GM03348 (cell line): ENCODE results near the gene MMP15.
"Not testable (repeated sequence)": the region's sequence is repeated elsewhere in the genome, so short reads cannot be mapped to it uniquely, and the experiment has no call there.

ENCODE experiments used
- DNase-seq: peaks from one replicate; pipeline ENCODE4 v3.0.0; 2012; ENCODE audit warnings: low spot score

MMP15 gene

DNA sequence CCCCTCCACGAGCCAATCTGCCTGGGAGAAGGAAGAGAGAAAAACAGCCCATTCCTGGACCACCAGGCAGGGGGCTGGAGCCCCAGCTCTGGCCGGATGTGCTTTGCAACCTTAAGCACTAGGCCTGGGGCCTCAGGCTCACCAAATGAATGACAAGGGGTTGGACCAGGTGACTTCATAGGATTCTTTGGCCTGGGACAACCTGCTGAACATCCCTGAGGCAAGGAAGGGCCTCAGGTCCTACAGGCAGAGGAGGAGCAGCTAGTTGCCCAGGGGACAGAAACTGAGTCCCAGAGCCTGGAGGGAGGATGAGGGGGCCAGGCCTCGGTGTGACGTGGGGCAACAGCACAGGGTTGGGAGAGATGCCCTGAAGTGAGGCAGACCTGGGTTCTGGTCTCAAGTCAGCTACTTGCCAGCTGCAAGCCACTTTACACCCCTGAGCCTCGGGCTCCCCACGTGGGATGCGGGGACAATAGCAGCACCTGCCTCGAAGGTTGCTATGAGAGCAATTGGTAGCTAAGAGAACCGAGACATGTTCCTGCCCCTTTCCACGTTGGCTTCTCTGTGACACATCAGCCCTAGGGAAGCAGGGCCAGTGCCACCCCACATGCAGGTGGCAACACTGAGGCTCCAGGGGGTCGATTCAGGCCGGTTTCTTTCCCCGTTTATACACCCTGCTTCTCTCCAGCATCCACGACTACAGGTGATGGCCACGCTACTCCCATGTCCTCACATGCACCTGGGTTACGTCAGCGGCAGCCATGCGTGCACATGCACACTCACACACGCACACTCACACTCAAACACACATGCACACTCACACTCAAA is 61.0 kb downstream of the MMP15 start:
- DNase-seq: no peak

GRCh38 chr16:58087209-58087913 is 61.8 kb downstream of the MMP15 start:
- DNase-seq: no peak

DNA sequence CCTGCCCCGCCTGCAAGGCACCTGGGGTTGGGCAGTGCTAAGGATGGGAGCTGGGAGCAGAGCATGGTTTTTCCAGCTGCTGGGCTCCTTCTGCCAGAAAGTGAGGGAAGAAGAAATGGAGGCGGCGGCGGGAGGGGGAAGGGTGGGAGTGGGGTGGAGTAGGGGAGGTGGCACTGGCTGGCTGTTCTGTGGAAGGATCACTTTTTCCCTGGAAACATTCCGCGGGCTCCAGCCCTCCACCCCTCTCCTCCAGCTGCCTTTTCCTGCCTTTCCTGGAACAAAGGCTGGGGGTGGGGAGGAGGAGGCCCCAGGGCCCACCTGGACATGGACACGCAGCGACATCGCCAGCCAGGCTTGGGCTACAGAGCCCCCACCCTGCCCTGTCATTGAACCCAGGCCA is 62.5 kb downstream of the MMP15 start:
- DNase-seq: no peak

GRCh38 chr16:58090396-58090795 is 64.8 kb downstream of the MMP15 start:
- not testable (repeated sequence) for DNase-seq

GRCh38 chr16:58094026-58094425 is 68.5 kb downstream of the MMP15 start:
- DNase-seq: no peak

DNA sequence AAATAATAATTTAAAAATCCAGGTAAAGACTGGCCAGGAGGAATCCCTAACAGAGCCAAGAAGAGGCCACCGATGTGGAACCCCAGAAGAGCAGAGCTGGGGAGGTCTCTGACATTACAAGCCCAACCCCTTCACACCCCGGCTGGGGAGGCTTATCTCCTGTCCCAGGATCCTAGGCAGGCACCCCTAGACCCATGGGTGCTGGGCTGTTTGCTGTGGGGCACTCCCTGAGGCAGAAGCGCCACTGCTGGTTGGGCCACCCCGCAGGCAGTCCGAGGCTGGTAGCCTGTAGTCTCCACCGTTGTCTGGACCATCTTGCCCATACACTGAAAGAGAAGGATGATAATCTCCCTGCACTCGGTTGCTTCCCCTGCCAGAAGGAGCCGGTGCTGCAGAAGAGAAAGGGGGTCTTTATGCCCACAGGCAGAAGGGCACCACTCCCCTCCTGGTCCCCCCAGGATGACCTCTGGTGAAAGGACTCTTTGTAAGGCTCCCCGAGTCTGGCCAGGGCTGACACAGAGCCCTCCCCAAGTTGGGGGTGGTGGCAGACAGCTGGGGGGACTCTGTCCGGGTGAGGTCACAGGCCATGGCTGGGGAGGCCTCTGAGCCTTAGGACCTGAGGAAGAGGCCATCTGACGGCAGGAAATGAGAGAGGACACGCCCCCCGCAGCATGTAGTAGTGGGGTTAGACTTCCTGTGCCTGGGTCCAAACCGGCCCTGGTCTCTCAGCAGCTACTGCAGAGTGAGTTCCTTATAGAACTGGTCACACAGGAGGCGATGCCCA is 69.4 kb downstream of the MMP15 start:
- no peak for DNase-seq

GRCh38 chr16:58095575-58095960 is 70.0 kb downstream of the MMP15 start:
- not testable (repeated sequence) for DNase-seq

GRCh38 chr16:58096249-58096648 is 70.7 kb downstream of the MMP15 start:
- no peak for DNase-seq
